Smooth muscle cell (in vitro differentiated cells): ENCODE measurements around the gene RHOB. TPM values are rescaled to one million over a fixed set of nuclear protein-coding genes. Genes with fewer than 3 reads are reported as not detected.

Source experiments
- DNase-seq: peaks from one replicate; lab custom pipeline; 2025; ENCODE audit not compliant: unreplicated experiment; lab: John Stamatoyannopoulos, UW
- H2AFZ ChIP-seq: fragments of 200-600 bp; sonication (generic); 2 replicates; pipeline ENCODE4 v1.6.0; 2016; ENCODE audit warnings: antibody characterized with exemption, low read depth, mild to moderate bottlenecking
- H3F3A ChIP-seq: fragments of 200-600 bp; sonication (generic); 2 replicates; pipeline ENCODE4 v1.6.0; 2017; ENCODE audit warnings: antibody characterized with exemption, low read depth
- H3K27ac ChIP-seq: fragments of 200-600 bp; sonication (generic); 2 replicates; pipeline ENCODE4 v1.5.1; 2016; ENCODE audit warnings: low read depth, mild to moderate bottlenecking
- H3K27me3 ChIP-seq: fragments of 200-600 bp; sonication (generic); 2 replicates; pipeline ENCODE4 v1.6.1; 2016; ENCODE audit warnings: low read depth, mild to moderate bottlenecking
- H3K36me3 ChIP-seq: fragments of 200-600 bp; sonication (generic); 2 replicates; pipeline ENCODE4 v1.5.1; 2016; ENCODE audit warnings: low read depth
- H3K4me1 ChIP-seq: fragments of 200-600 bp; sonication (generic); 2 replicates; pipeline ENCODE4 v1.5.1; 2016; ENCODE audit warnings: low read depth
- H3K4me2 ChIP-seq: fragments of 200-600 bp; sonication (generic); 2 replicates; pipeline ENCODE4 v1.6.0; 2016; ENCODE audit warnings: mild to moderate bottlenecking
- H3K4me3 ChIP-seq: fragments of 200-600 bp; sonication (generic); 2 replicates; pipeline ENCODE4 v1.5.1; 2016; ENCODE audit warnings: mild to moderate bottlenecking
- H3K79me2 ChIP-seq: fragments of 200-600 bp; sonication (generic); 2 replicates; pipeline ENCODE4 v1.6.0; 2016; ENCODE audit warnings: low read depth, mild to moderate bottlenecking
- H3K9ac ChIP-seq: fragments of 200-600 bp; sonication (generic); 2 replicates; pipeline ENCODE4 v1.6.0; 2016; ENCODE audit warnings: low read depth
- H3K9me3 ChIP-seq: fragments of 200-600 bp; sonication (generic); replicated peaks from 2 replicates; pipeline ENCODE4 v1.5.1; 2016; ENCODE audit warnings: low read depth
- H4K20me1 ChIP-seq: fragments of 200-600 bp; sonication (generic); 2 replicates; pipeline ENCODE4 v1.6.0; 2016; ENCODE audit warnings: low read depth
- WGBS: methylation state at CpG from one replicate; pipeline ENCODE4 v1.1.7; 2016; ENCODE audit warnings: low lambda C conversion rate; 5-methylcytosine and 5-hydroxymethylcytosine counted together
- polyA plus RNA-seq: library from polyadenylated mRNA; unstranded; fragments of >200 nt; fragmentation: Nextera tagmentation; extraction: Ambion mirVana; gene quantifications from 2 replicates; pipeline ENCODE4 v1.2.1, GENCODE V29; 2016
- total RNA-seq: library from RNA; depleted of rRNA; stranded (reverse); fragments of >200 nt; gene quantifications from 2 replicates; pipeline ENCODE4 v1.2.3, GENCODE V29; 2014
- TF ChIP-seq, protein P1 (sequence below): fragments of 200-600 bp; sonication (generic); IDR thresholded peaks from 2 replicates; pipeline ENCODE4 v1.5.1; 2017; ENCODE audit warnings: borderline replicate concordance, mild to moderate bottlenecking, antibody characterized with exemption; ENCODE audit not compliant: insufficient read depth, poor library complexity, severe bottlenecking

RHOB gene
- total and polyA plus RNA-seq, 2 experiments from 2014 or later, result 75.9 to 218 TPM

DNA sequence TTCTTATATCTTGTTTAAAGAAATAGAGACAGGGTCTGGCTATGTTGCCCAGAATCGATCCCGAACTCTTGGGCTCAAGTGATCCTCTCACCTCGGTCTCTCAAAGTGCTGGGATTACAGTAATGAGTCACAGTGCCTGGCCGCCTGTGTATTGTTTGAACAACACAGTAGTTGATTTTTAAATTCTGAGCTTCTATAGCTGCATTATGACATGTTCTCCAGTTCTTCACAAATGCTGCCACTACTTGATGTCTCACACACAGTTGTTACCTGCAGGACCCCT is 7.7 kb upstream of the RHOB start:
- WGBS, result 66% methylated on average over 4 of the region's 4 CpGs
- no peaks in the 10 kb centered on the region for H3K9me3 ChIP-seq
- TF ChIP-seq, protein P1, sequence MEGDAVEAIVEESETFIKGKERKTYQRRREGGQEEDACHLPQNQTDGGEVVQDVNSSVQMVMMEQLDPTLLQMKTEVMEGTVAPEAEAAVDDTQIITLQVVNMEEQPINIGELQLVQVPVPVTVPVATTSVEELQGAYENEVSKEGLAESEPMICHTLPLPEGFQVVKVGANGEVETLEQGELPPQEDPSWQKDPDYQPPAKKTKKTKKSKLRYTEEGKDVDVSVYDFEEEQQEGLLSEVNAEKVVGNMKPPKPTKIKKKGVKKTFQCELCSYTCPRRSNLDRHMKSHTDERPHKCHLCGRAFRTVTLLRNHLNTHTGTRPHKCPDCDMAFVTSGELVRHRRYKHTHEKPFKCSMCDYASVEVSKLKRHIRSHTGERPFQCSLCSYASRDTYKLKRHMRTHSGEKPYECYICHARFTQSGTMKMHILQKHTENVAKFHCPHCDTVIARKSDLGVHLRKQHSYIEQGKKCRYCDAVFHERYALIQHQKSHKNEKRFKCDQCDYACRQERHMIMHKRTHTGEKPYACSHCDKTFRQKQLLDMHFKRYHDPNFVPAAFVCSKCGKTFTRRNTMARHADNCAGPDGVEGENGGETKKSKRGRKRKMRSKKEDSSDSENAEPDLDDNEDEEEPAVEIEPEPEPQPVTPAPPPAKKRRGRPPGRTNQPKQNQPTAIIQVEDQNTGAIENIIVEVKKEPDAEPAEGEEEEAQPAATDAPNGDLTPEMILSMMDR, result no peak
- H4K20me1 ChIP-seq, result no peaks in the 10 kb centered on the region
- peak overlapping the region; percentile 8 for H3K4me3 ChIP-seq
- H3K27ac ChIP-seq, result no peak overlapping the region
- DNase-seq, result no peak
- H3F3A ChIP-seq, result peaks cover 7% of the 10 kb centered on the region
- H3K4me1 ChIP-seq, result peaks cover 6% of the 10 kb centered on the region
- no peak overlapping the region for H3K9ac ChIP-seq
- no peaks in the 10 kb centered on the region for H3K79me2 ChIP-seq
- no peak overlapping the region for H3K4me2 ChIP-seq
- no peaks in the 10 kb centered on the region for H3K36me3 ChIP-seq
- no peaks in the 10 kb centered on the region for H3K27me3 ChIP-seq
- H2AFZ ChIP-seq, result no peak overlapping the region

DNA sequence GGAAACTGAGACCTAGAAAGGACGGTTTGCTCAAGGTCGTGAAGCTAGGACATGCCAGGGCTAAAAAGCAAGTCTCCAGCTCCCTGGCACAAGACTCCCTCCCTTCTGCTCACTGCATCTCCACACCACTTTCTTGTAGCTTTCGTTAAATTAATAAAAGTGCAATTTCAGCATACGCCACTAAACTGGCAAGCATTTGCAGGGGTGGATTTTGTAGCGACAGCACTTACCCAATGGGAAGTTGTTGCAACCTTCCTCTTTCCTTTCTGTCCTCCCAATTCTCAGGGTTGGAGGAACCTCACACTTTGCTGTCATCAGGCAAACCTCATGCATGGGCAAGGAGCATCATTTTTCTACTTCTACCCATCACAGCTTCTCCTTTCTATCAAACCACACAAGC is 7.4 kb upstream of the RHOB start:
- Histone ChIP-seq H3K27ac (no peak overlapping the region), H3K36me3 (no peaks in the 10 kb centered on the region), H3K9me3 (no peaks in the 10 kb centered on the region), H3K4me2 (no peak overlapping the region), H4K20me1 (no peaks in the 10 kb centered on the region), H3K9ac (no peak overlapping the region), H3F3A (peaks cover 11% of the 10 kb centered on the region), H2AFZ (no peak overlapping the region), H3K79me2 (no peaks in the 10 kb centered on the region), H3K27me3 (no peaks in the 10 kb centered on the region), H3K4me1 (peaks cover 10% of the 10 kb centered on the region), H3K4me3 (no peak overlapping the region)
- 91% methylated on average over 5 of the region's 5 CpGs for WGBS
- no peak for DNase-seq
- TF ChIP-seq, protein P1, result no peak

DNA sequence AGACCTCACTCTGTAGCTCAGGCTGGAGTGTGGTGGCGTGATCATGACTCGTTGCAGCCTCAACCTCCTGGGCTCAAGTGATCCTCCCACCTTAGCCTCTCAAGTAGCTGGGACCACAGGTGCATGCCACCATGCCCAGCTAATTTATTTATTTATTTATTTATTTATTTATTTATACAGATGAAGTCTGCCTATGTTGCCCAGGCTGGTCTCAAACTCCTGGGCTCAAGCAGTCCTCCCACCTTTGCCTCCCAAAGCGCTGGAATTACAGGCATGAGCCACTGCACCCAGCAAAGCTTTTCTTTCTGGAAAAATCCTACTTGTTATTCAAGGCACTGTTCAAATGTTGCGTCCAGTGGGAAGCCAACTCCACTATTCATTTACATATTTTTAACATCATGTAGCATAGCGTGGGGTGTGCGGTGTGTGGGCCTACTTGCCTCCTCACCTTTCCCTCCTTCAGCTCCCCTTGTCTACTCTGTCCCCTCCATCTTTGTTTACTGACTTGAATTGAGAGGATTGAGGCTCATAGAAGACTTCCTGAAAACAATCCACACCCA is 6.8 kb upstream of the RHOB start:
- Histone ChIP-seq H3F3A (peaks cover 15% of the 10 kb centered on the region), H4K20me1 (no peaks in the 10 kb centered on the region), H3K27me3 (no peaks in the 10 kb centered on the region), H3K4me2 (no peak overlapping the region), H3K4me3 (no peak overlapping the region), H3K9ac (no peak overlapping the region), H3K27ac (no peak overlapping the region), H2AFZ (no peak overlapping the region), H3K9me3 (no peaks in the 10 kb centered on the region), H3K4me1 (peaks cover 12% of the 10 kb centered on the region), H3K36me3 (no peaks in the 10 kb centered on the region), H3K79me2 (no peaks in the 10 kb centered on the region)
- TF ChIP-seq, protein P1, result no peak
- no peak for DNase-seq
- 95% methylated on average over 6 of the region's 6 CpGs for WGBS

- TF ChIP-seq, protein P1, result peak; percentile 65
- H3K9ac ChIP-seq, result no peak overlapping the region
- H3F3A ChIP-seq, result peaks cover 32% of the 10 kb centered on the region
- WGBS, result 45% methylated on average over 6 of the region's 6 CpGs
- H3K36me3 ChIP-seq, result no peaks in the 10 kb centered on the region
- peak overlapping the region; percentile 45 for H3K27ac ChIP-seq
- peaks cover 19% of the 10 kb centered on the region for H3K79me2 ChIP-seq
- H3K27me3 ChIP-seq, result no peaks in the 10 kb centered on the region
- no peak overlapping the region for H2AFZ ChIP-seq
- no peaks in the 10 kb centered on the region for H3K9me3 ChIP-seq
- no peak for DNase-seq
- H3K4me1 ChIP-seq, result peaks cover 17% of the 10 kb centered on the region
- peaks cover 15% of the 10 kb centered on the region for H4K20me1 ChIP-seq
- H3K4me3 ChIP-seq, result no peak overlapping the region
- peak overlapping the region; percentile 60 for H3K4me2 ChIP-seq
Measured at GRCh38 chr2:20443276-20443920, 3.5 kb upstream of the RHOB start.
